ENCODE measurements around the gene AMZ1.

The AMZ1 gene, protein sequence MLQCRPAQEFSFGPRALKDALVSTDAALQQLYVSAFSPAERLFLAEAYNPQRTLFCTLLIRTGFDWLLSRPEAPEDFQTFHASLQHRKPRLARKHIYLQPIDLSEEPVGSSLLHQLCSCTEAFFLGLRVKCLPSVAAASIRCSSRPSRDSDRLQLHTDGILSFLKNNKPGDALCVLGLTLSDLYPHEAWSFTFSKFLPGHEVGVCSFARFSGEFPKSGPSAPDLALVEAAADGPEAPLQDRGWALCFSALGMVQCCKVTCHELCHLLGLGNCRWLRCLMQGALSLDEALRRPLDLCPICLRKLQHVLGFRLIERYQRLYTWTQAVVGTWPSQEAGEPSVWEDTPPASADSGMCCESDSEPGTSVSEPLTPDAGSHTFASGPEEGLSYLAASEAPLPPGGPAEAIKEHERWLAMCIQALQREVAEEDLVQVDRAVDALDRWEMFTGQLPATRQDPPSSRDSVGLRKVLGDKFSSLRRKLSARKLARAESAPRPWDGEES

GRCh38 chr7:2687881-2688318, at the start of gene AMZ1:
Gene AMZ1 (plus strand): TSS chr7:2688202. CDS start chr7:2700452, 12,250 bp downstream.
- no peak for DNase-seq

- no peak for DNase-seq
These were observed 49.6 kb upstream of the AMZ1 start for GRCh38 chr7:2638224-2638991.

- no peak for DNase-seq
These were observed 48.8 kb upstream of the AMZ1 start for GRCh38 chr7:2639181-2639681.

- no peak for DNase-seq
These were observed 48.1 kb upstream of the AMZ1 start for GRCh38 chr7:2639695-2640481.

DNA sequence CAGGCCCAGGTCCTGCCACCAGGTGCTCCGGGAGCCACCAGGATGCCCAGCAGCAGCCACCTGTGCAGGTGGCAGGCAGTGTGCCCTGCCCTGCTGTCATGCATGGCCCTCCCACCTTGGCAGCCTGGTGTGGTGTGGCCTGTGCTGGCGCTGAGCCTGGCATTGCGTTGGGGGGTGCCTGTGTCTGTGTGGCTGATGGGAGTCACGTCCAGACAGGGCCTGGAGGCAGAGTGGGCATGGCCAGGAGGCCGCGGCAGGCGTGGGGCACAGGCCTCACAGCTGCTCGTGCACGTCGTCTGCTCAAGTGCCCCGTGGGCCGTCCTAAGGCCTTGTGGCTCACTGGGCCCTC, 47.5 kb upstream of the AMZ1 start:
- no peak for DNase-seq

GRCh38 chr7:2640846-2641316, 47.1 kb upstream of the AMZ1 start:
- DNase-seq = no peak

DNA sequence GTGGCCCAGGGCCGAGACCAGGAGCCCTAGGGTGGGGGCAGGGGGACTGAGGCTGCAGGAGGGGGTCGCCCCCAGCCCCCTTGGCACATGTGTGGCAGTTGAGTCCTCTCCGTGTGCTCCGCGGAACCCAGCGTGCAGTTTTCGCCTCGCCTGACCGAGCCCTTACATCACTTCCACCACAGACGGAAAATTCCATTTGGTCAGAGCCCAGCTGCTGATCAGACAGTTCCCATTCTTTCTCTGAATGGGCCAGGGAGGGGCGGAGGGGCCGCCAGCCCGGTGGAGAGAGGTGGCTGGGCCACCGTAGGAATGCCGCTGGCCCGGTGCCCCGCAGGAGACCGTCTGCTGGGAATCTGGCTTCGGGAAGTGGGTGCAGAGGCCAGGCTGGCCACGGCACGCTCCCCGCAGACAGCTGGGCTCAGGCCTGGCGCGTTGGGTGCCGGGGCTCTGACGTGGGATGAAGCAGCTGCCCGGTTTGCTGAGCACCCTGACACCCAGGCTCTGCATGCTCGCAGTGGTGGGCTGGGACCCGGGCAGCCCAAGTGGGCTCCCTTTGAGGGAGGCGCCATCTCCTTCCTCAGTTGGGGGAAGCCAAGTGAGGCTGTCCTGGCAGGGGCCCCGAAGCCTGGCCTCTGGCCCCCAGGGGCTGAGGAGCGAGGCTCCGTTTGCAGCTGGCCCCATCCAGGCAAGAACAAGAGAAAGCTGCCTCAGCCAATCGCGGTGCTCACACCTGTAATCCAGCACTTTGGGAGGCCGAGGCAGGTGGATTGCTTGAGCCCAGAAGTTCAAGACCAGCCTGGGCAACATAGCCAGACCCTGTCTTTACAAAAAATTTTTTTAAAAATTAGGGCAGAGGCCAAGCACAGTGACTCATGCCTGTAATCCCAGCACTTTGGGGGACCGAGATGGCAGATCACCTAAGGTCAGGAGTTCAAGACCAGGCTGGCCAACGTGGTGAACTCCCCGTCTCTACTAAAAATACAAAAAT, 46.3 kb upstream of the AMZ1 start:
- no peak for DNase-seq

DNA sequence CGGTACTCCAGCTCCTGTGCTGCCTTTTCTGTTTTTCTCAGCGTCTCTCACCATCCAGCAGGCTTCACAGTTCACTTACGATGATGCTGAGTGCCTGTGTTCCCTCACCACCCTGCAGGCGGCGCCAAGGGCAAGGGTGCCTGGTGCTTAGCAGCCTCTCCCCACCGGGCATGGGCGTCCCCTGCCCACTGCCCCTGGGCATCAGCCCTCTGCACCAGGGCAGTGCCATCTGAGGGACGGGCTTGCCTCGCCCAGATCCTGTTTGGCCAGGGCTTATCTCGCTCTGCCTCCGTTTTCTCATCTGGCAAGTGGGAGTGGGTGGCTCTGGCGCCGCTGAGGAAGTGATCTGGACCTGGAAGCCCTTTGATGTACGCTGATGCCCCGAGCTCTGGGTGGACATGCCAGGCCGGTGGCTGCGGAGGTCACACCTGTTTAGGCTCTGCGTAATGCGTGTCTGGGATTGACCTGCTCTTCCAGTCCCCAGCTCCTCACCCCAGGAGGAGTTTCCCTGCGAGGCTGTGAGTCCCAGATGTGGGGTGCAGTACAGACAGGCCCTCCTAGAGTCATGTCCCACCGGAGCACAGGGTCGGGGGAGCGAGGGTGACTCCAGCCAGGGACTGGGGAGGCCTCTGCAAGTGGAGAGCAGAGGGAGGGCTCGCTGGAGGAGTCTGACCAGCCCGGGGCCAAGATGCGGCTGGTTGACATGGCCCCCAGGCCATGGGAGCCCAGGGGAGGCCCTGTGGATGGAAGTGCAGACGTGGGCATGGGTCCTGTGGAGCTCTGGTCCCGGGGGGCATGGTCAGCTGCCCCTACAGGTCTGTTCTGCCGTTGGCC, 44.4 kb upstream of the AMZ1 start:
- DNase-seq = no peak

- no peak for DNase-seq
These were observed 43.8 kb upstream of the AMZ1 start for GRCh38 chr7:2644220-2644561.

GRCh38 chr7:2644562-2645273, 43.3 kb upstream of the AMZ1 start:
- DNase-seq = no peak

DNA sequence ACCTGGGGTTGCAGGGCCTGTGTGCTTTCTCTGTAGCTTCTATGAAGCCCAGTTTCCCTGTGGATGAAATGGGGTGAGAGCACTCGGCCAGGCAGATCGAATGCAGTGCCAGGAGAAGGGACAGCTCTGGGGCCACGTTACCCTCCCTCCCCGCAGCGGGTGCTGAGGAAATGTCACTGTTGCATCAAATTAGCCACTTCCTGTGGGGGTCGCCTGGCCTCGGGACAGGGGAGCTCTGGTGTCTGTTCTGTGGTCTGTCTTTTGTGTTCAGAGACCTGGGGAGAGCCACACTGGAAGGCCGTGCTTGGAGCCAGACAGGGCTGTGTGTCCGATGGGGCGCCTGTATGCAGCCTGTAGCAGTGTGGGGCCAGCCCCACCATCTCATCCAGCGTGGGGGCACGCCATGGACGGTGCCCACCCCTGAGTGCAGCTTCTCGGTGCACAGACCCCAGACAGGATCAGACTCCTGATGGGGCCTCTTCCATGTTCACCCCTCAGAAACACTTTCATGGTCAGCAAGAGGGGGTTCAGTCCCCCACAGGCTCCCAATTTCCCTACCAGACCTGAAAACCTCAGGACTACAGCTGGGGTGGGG, 42.6 kb upstream of the AMZ1 start:
- no peak for DNase-seq

- DNase-seq = no peak
These were observed 41.7 kb upstream of the AMZ1 start for GRCh38 chr7:2646336-2646679.

DNA sequence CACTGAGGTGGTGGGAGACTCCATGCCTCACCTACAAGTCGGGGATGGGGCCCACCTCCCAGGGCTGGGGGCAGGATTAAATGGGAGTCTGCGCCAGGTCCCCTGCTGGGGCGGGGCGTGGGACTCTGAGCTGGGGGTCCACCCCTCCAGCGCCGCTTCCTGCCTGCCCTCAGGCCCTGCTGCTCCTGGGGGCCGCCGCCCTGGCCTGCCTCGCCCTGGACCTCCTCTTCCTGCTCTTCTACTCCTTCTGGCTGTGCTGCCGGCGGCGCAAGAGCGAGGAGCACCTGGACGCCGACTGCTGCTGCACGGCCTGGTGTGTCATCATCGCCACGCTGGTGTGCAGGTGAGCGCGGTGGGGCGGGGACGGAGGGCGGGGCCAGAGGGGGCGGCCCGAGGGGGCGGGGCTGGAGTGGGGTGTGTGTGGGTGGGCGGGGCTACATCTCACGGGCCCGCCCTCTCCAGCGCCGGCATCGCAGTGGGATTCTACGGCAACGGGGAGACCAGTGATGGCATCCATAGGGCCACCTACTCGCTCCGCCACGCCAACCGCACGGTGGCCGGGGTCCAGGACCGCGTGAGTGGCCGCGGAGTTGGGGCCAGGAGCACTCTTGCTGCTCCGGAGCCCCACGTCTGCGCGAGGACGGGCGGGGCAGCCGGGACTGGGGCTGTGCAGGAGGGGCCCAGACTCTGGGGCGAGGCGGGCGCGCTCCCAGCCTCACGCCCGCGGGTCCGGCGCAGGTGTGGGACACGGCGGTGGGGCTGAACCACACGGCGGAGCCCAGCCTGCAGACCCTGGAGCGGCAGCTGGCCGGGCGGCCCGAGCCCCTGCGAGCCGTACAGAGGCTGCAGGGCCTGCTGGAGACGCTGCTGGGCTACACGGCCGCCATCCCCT, 41.1 kb upstream of the AMZ1 start:
- no peak for DNase-seq

DNA sequence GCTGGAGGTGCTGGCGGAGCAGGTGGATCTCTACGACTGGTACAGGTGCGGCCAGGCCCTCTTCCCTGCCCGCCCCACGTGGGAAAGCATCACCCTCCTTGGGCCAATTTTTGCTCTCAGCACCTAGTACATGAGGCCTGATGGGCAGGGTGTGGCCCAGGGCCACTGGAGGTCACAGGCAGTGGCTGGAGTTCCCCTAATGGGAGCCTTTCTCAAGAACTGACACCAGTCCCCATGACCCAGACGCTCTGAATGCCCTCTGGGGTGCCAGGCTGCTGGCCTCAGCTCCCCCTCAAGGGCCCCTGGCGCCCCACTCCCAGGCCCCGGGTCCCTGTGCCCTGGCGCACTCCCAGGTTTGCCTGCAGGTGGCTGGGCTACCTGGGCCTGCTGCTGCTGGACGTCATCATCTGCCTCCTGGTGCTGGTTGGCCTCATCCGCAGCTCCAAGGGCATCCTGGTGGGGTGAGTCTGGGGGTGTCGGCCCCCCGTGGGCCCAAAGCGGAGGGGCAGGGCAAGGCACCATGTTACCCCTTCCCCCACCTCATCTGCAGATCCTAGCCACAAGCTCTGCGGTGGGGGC, 40.3 kb upstream of the AMZ1 start:
- no peak for DNase-seq

DNA sequence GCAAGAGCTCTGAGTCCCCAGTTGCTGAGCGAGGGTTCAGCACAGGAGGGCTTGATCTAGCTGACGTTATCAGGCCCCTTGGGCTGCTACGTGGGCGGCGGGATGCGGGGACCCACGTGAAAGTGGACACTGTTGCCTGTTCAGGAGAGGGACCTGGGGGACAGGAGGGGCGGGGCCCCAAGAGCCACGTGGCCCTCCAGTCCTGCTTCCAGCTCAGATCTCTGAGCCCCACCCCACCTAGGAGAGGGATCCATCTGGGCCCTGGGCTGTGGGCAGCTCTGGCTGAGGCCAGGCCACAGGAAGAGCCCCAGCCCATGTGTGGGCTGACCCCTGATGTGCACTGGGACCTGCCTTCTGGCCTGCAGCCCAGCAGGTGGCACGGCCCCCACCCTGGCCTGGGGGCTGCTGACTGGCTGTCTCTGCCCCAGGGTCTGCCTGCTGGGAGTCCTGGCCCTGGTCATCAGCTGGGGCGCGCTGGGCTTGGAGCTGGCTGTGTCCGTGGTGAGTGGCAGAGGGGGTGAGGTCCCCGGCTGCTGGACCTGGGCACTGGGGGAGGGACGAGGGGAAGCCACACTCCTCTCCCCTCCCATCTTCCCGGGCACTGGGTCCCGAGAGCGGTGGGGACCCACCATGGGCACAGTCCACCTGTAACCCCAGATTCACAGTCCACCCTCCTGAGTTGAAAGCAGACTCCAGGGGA, 38.7 kb upstream of the AMZ1 start:
- DNase-seq = no peak

- DNase-seq = no peak
These were observed 38.0 kb upstream of the AMZ1 start for GRCh38 chr7:2649991-2650390.

DNA sequence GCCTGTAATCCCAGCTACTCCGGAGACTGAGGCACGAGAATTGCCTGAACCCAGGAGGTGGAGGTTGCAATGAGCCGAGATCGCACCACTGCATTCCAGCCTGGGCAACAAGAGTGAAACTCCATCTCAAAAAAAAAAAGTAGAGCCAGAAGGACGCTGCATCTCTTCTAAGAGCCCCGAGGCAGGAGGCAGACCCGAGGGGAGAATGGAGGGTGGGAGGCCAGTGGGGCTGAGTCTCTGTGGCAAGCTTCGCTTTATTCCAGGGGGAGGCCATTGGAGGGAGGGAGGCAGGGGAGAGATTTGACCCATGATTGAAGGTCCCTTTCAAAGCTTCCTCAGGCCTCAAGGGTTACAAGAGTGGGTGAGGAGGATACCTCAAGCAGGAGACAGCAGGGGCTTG, 37.6 kb upstream of the AMZ1 start:
- no peak for DNase-seq

DNA sequence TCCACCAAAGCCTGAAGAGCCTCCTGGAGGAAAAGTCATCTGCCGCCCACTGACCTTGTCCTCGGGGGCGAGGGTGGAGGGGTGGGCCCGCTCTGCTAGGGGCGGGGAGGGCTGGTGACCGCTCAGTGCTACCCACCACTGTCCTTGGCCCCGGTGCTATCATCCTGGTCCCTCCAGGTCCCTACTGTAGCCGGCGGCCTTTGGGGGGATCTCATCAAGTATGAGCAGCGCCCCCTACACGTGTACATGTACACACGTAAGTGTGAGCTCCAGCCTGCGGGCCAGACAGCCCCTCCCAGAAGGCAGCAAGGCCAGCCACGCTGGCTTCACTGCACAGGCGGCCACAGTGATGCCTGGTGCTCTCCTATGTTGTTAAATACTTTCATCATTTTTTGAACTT, 36.7 kb upstream of the AMZ1 start:
- no peak for DNase-seq

Data from NCI-H1092 (cell line).